DOHH2 (cell line): ENCODE measurements around the gene PAN3.
"Not testable (repeated sequence)": the region's sequence is repeated elsewhere in the genome, so short reads cannot be mapped to it uniquely, and the experiment has no call there.

Experiments
- H3F3A ChIP-seq: fragments of 200-600 bp; sonication (generic), shearing (Covaris generic); 2 replicates; pipeline ENCODE4 v1.6.0; 2016; ENCODE audit warnings: antibody characterized with exemption, mild to moderate bottlenecking; ENCODE audit not compliant: control insufficient read depth, insufficient read depth
- H3K27ac ChIP-seq: fragments of 200-600 bp; sonication (generic); 2 replicates; pipeline ENCODE4 v1.5.1; 2014; ENCODE audit warnings: low read depth, mild to moderate bottlenecking, low read length, moderate library complexity
- H3K27me3 ChIP-seq: fragments of 200-600 bp; sonication (generic); 2 replicates; pipeline ENCODE4 v1.6.1; 2014; ENCODE audit warnings: mild to moderate bottlenecking, low read length, mixed read lengths; ENCODE audit not compliant: control insufficient read depth
- H3K36me3 ChIP-seq: fragments of 200-600 bp; sonication (generic); 2 replicates; pipeline ENCODE4 v1.6.1; 2014; ENCODE audit warnings: mild to moderate bottlenecking, low read length, moderate library complexity, mixed read lengths; ENCODE audit not compliant: control insufficient read depth
- H3K4me1 ChIP-seq: fragments of 200-600 bp; sonication (generic); 2 replicates; pipeline ENCODE4 v1.6.1; 2014; ENCODE audit warnings: mild to moderate bottlenecking, low read length, mixed read lengths; ENCODE audit not compliant: control insufficient read depth
- H3K4me2 ChIP-seq: fragments of 200-600 bp; sonication (generic); 2 replicates; pipeline ENCODE4 v1.6.0; 2014; ENCODE audit warnings: mild to moderate bottlenecking, low read length, moderate library complexity
- H3K4me3 ChIP-seq: fragments of 200-600 bp; sonication (generic); 2 replicates; pipeline ENCODE4 v1.5.1; 2014; ENCODE audit warnings: mild to moderate bottlenecking, low read length, mixed read lengths
- H3K79me2 ChIP-seq: fragments of 200-600 bp; sonication (generic); 2 replicates; pipeline ENCODE4 v1.6.1; 2014; ENCODE audit warnings: mild to moderate bottlenecking, low read length, mixed read lengths; ENCODE audit not compliant: control insufficient read depth
- H3K9me2 ChIP-seq: fragments of 200-600 bp; sonication (generic); replicated peaks from 2 replicates; pipeline ENCODE4 v1.6.1; 2014; ENCODE audit warnings: mild to moderate bottlenecking, low read length, mixed read lengths; ENCODE audit not compliant: control insufficient read depth
- H3K9me3 ChIP-seq: fragments of 200-600 bp; sonication (generic); 2 replicates; pipeline ENCODE4 v1.6.1; 2014; ENCODE audit warnings: antibody characterized with exemption, low read length, mixed read lengths; ENCODE audit not compliant: control insufficient read depth, insufficient read depth
- H4K20me1 ChIP-seq: fragments of 200-600 bp; sonication (generic); 2 replicates; pipeline ENCODE4 v1.6.0; 2014; ENCODE audit warnings: low read depth, mild to moderate bottlenecking, antibody characterized with exemption, low read length, moderate library complexity; ENCODE audit not compliant: control insufficient read depth, insufficient read depth
- EZH2phosphoT487 ChIP-seq: fragments of 200-600 bp; sonication (generic); IDR thresholded peaks from 2 replicates; pipeline ENCODE4 v1.6.1; 2017; ENCODE audit warnings: borderline replicate concordance, mild to moderate bottlenecking, antibody characterized with exemption, low read length, moderate library complexity, mixed read lengths
- TF ChIP-seq, protein P1 (sequence below): fragments of 200-600 bp; sonication (generic); IDR thresholded peaks from one replicate; pipeline ENCODE4 v1.5.1; 2014; ENCODE audit warnings: antibody characterized with exemption, mild to moderate bottlenecking, low read depth, low read length; ENCODE audit not compliant: poor library complexity, severe bottlenecking

Gene PAN3

GRCh38 chr13:28099396-28100149, 38.8 kb upstream of the PAN3 start:
- Histone ChIP-seq H3K4me3 (peak overlapping the region; percentile 55), H3F3A (no peaks in the 10 kb centered on the region), H3K79me2 (no peaks in the 10 kb centered on the region), H3K4me2 (peak overlapping the region; percentile 67), H3K9me3 (no peaks in the 10 kb centered on the region), H3K27me3 (peaks cover 59% of the 10 kb centered on the region), H3K27ac (no peak overlapping the region), H4K20me1 (no peaks in the 10 kb centered on the region), H3K9me2 (no peaks in the 10 kb centered on the region), H3K36me3 (no peaks in the 10 kb centered on the region), H3K4me1 (peaks cover 12% of the 10 kb centered on the region)
- TF ChIP-seq, protein P1, sequence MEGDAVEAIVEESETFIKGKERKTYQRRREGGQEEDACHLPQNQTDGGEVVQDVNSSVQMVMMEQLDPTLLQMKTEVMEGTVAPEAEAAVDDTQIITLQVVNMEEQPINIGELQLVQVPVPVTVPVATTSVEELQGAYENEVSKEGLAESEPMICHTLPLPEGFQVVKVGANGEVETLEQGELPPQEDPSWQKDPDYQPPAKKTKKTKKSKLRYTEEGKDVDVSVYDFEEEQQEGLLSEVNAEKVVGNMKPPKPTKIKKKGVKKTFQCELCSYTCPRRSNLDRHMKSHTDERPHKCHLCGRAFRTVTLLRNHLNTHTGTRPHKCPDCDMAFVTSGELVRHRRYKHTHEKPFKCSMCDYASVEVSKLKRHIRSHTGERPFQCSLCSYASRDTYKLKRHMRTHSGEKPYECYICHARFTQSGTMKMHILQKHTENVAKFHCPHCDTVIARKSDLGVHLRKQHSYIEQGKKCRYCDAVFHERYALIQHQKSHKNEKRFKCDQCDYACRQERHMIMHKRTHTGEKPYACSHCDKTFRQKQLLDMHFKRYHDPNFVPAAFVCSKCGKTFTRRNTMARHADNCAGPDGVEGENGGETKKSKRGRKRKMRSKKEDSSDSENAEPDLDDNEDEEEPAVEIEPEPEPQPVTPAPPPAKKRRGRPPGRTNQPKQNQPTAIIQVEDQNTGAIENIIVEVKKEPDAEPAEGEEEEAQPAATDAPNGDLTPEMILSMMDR: no peak
- TF ChIP-seq EZH2phosphoT487: no peak; the same call in 1 of the 2 replicates

GRCh38 chr13:28100150-28101121, 37.9 kb upstream of the PAN3 start, which contains the start of gene FLT3:
Gene FLT3, minus strand, starts transcription at chr13:28100576. Its CDS starts 66 bp downstream, at chr13:28100510.
- Histone ChIP-seq H3K36me3 (no peaks in the 10 kb centered on the region), H3K27me3 (peaks cover 58% of the 10 kb centered on the region), H3K4me2 (peak within 1 kb of the TSS; percentile 67), H3K9me3 (no peaks in the 10 kb centered on the region), H3K4me1 (peaks cover 12% of the 10 kb centered on the region), H4K20me1 (no peaks in the 10 kb centered on the region), H3K4me3 (peak within 1 kb of the TSS; percentile 55), H3K27ac (no peak within 1 kb of the TSS), H3K9me2 (no peaks in the 10 kb centered on the region), H3K79me2 (no peaks in the 10 kb centered on the region), H3F3A (no peaks in the 10 kb centered on the region)
- TF ChIP-seq EZH2phosphoT487: peak; percentile 84; the same call in 1 of the 2 replicates
- TF ChIP-seq, protein P1: no peak

DNA sequence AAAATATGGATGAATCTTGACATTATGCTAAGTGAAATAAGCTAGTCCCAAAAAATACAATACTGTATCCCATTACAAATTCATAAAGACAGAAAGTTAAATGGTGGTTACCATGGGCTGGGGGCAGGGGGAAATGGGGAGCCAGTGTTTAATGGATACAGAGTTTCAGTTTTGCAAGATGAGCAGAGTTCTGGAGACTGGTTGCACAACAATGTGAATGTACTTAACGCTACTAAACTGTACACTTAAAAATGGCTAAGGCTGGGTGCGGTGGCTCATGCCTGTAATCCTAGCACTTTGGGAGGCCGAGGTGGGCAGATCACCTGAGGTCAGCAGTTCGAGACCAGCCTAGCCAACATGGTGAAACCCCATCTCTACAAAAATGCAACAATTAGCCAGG, 36.5 kb upstream of the PAN3 start:
- H3K9me2 ChIP-seq, H3F3A ChIP-seq, H3K4me3 ChIP-seq, H3K36me3 ChIP-seq, H3K27ac ChIP-seq, H3K4me2 ChIP-seq, H3K79me2 ChIP-seq, H3K9me3 ChIP-seq, H4K20me1 ChIP-seq: not testable (repeated sequence)
- peaks cover 12% of the 10 kb centered on the region for H3K4me1 ChIP-seq
- peaks cover 51% of the 10 kb centered on the region for H3K27me3 ChIP-seq
